ENCODE data around the gene RPL7L1.

RPL7L1 gene

GRCh38 chr6:42879372-42880239 lies at the start of gene RPL7L1:
Gene RPL7L1 (plus strand): TSS chr6:42879616. CDS start chr6:42879911, 295 bp downstream.
- no peaks in the 10 kb centered on the region for H3K9me3 ChIP-seq (ENCODE audit: control insufficient read depth, low read length)
- peak within 1 kb of the TSS; percentile 90 for H3K9ac ChIP-seq (ENCODE audit: low read length)
- peak within 1 kb of the TSS; percentile 69 for H3K4me3 ChIP-seq (ENCODE audit: low read length)
- no peaks in the 10 kb centered on the region for H3K27me3 ChIP-seq (ENCODE audit: control insufficient read depth, insufficient read depth, low read length)
- no peaks in the 10 kb centered on the region for H3K36me3 ChIP-seq (ENCODE audit: control insufficient read depth, insufficient read depth, low read length)
- peaks cover 5% of the 10 kb centered on the region for H3K4me1 ChIP-seq (ENCODE audit: control insufficient read depth, insufficient read depth, low read length)

GRCh38 chr6:42831237-42831636 lies 48.2 kb upstream of the RPL7L1 start:
- Histone ChIP-seq H3K4me1 (ENCODE audit: control insufficient read depth, insufficient read depth, low read length) (no peaks in the 10 kb centered on the region), H3K4me3 (ENCODE audit: low read length) (no peak overlapping the region), H3K9ac (ENCODE audit: low read length) (no peak overlapping the region), H3K27me3 (ENCODE audit: control insufficient read depth, insufficient read depth, low read length) (no peaks in the 10 kb centered on the region), H3K36me3 (ENCODE audit: control insufficient read depth, insufficient read depth, low read length) (peaks cover 12% of the 10 kb centered on the region), H3K9me3 (ENCODE audit: control insufficient read depth, low read length) (no peaks in the 10 kb centered on the region)

- Histone ChIP-seq H3K27me3 (ENCODE audit: control insufficient read depth, insufficient read depth, low read length) (no peaks in the 10 kb centered on the region), H3K36me3 (ENCODE audit: control insufficient read depth, insufficient read depth, low read length) (peaks cover 12% of the 10 kb centered on the region)
Measured at GRCh38 chr6:42834056-42834455, 45.4 kb upstream of the RPL7L1 start.

GRCh38 chr6:42841844-42842584 lies 37.4 kb upstream of the RPL7L1 start:
- no peaks in the 10 kb centered on the region for H3K4me1 ChIP-seq (ENCODE audit: control insufficient read depth, insufficient read depth, low read length)
- no peak overlapping the region for H3K4me3 ChIP-seq (ENCODE audit: low read length)
- no peaks in the 10 kb centered on the region for H3K9me3 ChIP-seq (ENCODE audit: control insufficient read depth, low read length)
- H3K36me3 ChIP-seq (ENCODE audit: control insufficient read depth, insufficient read depth, low read length) = peaks cover 3% of the 10 kb centered on the region
- no peaks in the 10 kb centered on the region for H3K27me3 ChIP-seq (ENCODE audit: control insufficient read depth, insufficient read depth, low read length)
- no peak overlapping the region for H3K9ac ChIP-seq (ENCODE audit: low read length)

More at GRCh38 chr6:42834056-42834455, 45.4 kb upstream of the RPL7L1 start:
- Histone ChIP-seq H3K4me1 (ENCODE audit: control insufficient read depth, insufficient read depth, low read length) (no peaks in the 10 kb centered on the region), H3K9me3 (ENCODE audit: control insufficient read depth, low read length) (no peaks in the 10 kb centered on the region), H3K9ac (ENCODE audit: low read length) (no peak overlapping the region), H3K4me3 (ENCODE audit: low read length) (no peak overlapping the region)

GRCh38 chr6:42845327-42845694 lies 34.1 kb upstream of the RPL7L1 start:
- no peaks in the 10 kb centered on the region for H3K27me3 ChIP-seq (ENCODE audit: control insufficient read depth, insufficient read depth, low read length)
- peaks cover 3% of the 10 kb centered on the region for H3K36me3 ChIP-seq (ENCODE audit: control insufficient read depth, insufficient read depth, low read length)
- H3K9ac ChIP-seq (ENCODE audit: low read length) = no peak overlapping the region
- H3K4me3 ChIP-seq (ENCODE audit: low read length) = no peak overlapping the region
- no peaks in the 10 kb centered on the region for H3K4me1 ChIP-seq (ENCODE audit: control insufficient read depth, insufficient read depth, low read length)
- no peaks in the 10 kb centered on the region for H3K9me3 ChIP-seq (ENCODE audit: control insufficient read depth, low read length)

- Histone ChIP-seq H3K36me3 (ENCODE audit: control insufficient read depth, insufficient read depth, low read length) (peaks cover 3% of the 10 kb centered on the region), H3K9me3 (ENCODE audit: control insufficient read depth, low read length) (no peaks in the 10 kb centered on the region), H3K4me1 (ENCODE audit: control insufficient read depth, insufficient read depth, low read length) (no peaks in the 10 kb centered on the region)
Measured at GRCh38 chr6:42846505-42846904, 32.9 kb upstream of the RPL7L1 start.

GRCh38 chr6:42848700-42849099 lies 30.7 kb upstream of the RPL7L1 start:
- H3K9ac ChIP-seq (ENCODE audit: low read length) = no peak overlapping the region
- no peaks in the 10 kb centered on the region for H3K4me1 ChIP-seq (ENCODE audit: control insufficient read depth, insufficient read depth, low read length)
- H3K9me3 ChIP-seq (ENCODE audit: control insufficient read depth, low read length) = no peaks in the 10 kb centered on the region
- H3K36me3 ChIP-seq (ENCODE audit: control insufficient read depth, insufficient read depth, low read length) = peaks cover 3% of the 10 kb centered on the region
- no peaks in the 10 kb centered on the region for H3K27me3 ChIP-seq (ENCODE audit: control insufficient read depth, insufficient read depth, low read length)
- H3K4me3 ChIP-seq (ENCODE audit: low read length) = no peak overlapping the region

More at GRCh38 chr6:42846505-42846904, 32.9 kb upstream of the RPL7L1 start:
- no peak overlapping the region for H3K4me3 ChIP-seq (ENCODE audit: low read length)
- H3K27me3 ChIP-seq (ENCODE audit: control insufficient read depth, insufficient read depth, low read length) = no peaks in the 10 kb centered on the region
- H3K9ac ChIP-seq (ENCODE audit: low read length) = no peak overlapping the region

GRCh38 chr6:42851599-42851998 lies 27.8 kb upstream of the RPL7L1 start:
- H3K4me1 ChIP-seq (ENCODE audit: control insufficient read depth, insufficient read depth, low read length) = no peaks in the 10 kb centered on the region
- no peak overlapping the region for H3K4me3 ChIP-seq (ENCODE audit: low read length)
- H3K36me3 ChIP-seq (ENCODE audit: control insufficient read depth, insufficient read depth, low read length) = peaks cover 4% of the 10 kb centered on the region

GRCh38 chr6:42860036-42860435 lies 19.4 kb upstream of the RPL7L1 start:
- Histone ChIP-seq H3K9me3 (ENCODE audit: control insufficient read depth, low read length) (no peaks in the 10 kb centered on the region), H3K9ac (ENCODE audit: low read length) (no peak overlapping the region), H3K4me1 (ENCODE audit: control insufficient read depth, insufficient read depth, low read length) (no peaks in the 10 kb centered on the region), H3K36me3 (ENCODE audit: control insufficient read depth, insufficient read depth, low read length) (no peaks in the 10 kb centered on the region), H3K4me3 (ENCODE audit: low read length) (no peak overlapping the region), H3K27me3 (ENCODE audit: control insufficient read depth, insufficient read depth, low read length) (no peaks in the 10 kb centered on the region)

More at GRCh38 chr6:42851599-42851998, 27.8 kb upstream of the RPL7L1 start:
- H3K27me3 ChIP-seq (ENCODE audit: control insufficient read depth, insufficient read depth, low read length) = no peaks in the 10 kb centered on the region
- no peak overlapping the region for H3K9ac ChIP-seq (ENCODE audit: low read length)
- H3K9me3 ChIP-seq (ENCODE audit: control insufficient read depth, low read length) = no peaks in the 10 kb centered on the region

GRCh38 chr6:42860481-42860880 lies 18.9 kb upstream of the RPL7L1 start:
- H3K27me3 ChIP-seq (ENCODE audit: control insufficient read depth, insufficient read depth, low read length) = no peaks in the 10 kb centered on the region
- no peaks in the 10 kb centered on the region for H3K36me3 ChIP-seq (ENCODE audit: control insufficient read depth, insufficient read depth, low read length)
- no peak overlapping the region for H3K9ac ChIP-seq (ENCODE audit: low read length)
- no peak overlapping the region for H3K4me3 ChIP-seq (ENCODE audit: low read length)
- no peaks in the 10 kb centered on the region for H3K9me3 ChIP-seq (ENCODE audit: control insufficient read depth, low read length)
- H3K4me1 ChIP-seq (ENCODE audit: control insufficient read depth, insufficient read depth, low read length) = no peaks in the 10 kb centered on the region

GRCh38 chr6:42864602-42865001 lies 14.8 kb upstream of the RPL7L1 start:
- H3K4me3 ChIP-seq (ENCODE audit: low read length) = no peak overlapping the region
- no peak overlapping the region for H3K9ac ChIP-seq (ENCODE audit: low read length)
- no peaks in the 10 kb centered on the region for H3K27me3 ChIP-seq (ENCODE audit: control insufficient read depth, insufficient read depth, low read length)
- H3K4me1 ChIP-seq (ENCODE audit: control insufficient read depth, insufficient read depth, low read length) = no peaks in the 10 kb centered on the region
- H3K9me3 ChIP-seq (ENCODE audit: control insufficient read depth, low read length) = no peaks in the 10 kb centered on the region
- H3K36me3 ChIP-seq (ENCODE audit: control insufficient read depth, insufficient read depth, low read length) = no peaks in the 10 kb centered on the region

Data from mucosa of stomach (tissue), 1 donor.